B cell (primary cell): ENCODE measurements around the gene CROT. TPM values are rescaled to one million over a fixed set of nuclear protein-coding genes. Genes with fewer than 3 reads are reported as not detected.

ENCODE experiments used
- ATAC-seq: fragments of 200-7000 bp; cut with Tn5 transposase; one replicate; pipeline ENCODE4 v1.10.0; 2021; ENCODE audit warnings: low read depth, mild to moderate bottlenecking, moderate number of reproducible peaks, moderate library complexity
- CTCF ChIA-PET: fragments of 350-600 bp; sonication (Branson Sonifier 250); formaldehyde crosslinking; loops from one replicate; lab custom pipeline; 2021; ENCODE audit warnings: antibody characterized with exemption, inconsistent platforms; lab: Charles Lee
- POLR2A ChIA-PET: fragments of 350-600 bp; sonication (Branson Sonifier 250); formaldehyde crosslinking; loops from one replicate; lab custom pipeline; 2021; ENCODE audit warnings: antibody characterized with exemption; lab: Charles Lee
- DNase-seq: peaks from one replicate; pipeline ENCODE4 v3.0.0; 2013
- H2AFZ ChIP-seq: 2 replicates; pipeline ENCODE4 v1.6.1; 2012; ENCODE audit warnings: mild to moderate bottlenecking, low read depth, low read length; ENCODE audit not compliant: insufficient read depth, poor library complexity, severe bottlenecking
- H3K27ac ChIP-seq, 2 donors: 1 replicate in 1 of 2; 2 replicates in 1 of 2; pipeline ENCODE4 v1.5.1; 2012 to 2013; ENCODE audit warnings: low read length in 2 of 2, mild to moderate bottlenecking in 2 of 2, moderate library complexity in 1 of 2
- H3K27me3 ChIP-seq, 4 experiments: fragments of 200-600 bp in 1 of 4; sonication (generic) in 1 of 4; replicated peaks in 1 of 4; 1 replicate in 2 of 4; 2 replicates in 2 of 4; pipeline versions ENCODE4 v1.6.1 to v1.7.0; 2013 to 2016; ENCODE audit warnings: low read length in 3 of 4, mild to moderate bottlenecking in 2 of 4, mixed read lengths in 1 of 4, moderate library complexity in 1 of 4; ENCODE audit not compliant: insufficient read depth in 4 of 4, control insufficient read depth in 3 of 4; ENCODE audit errors: control extremely low read depth in 1 of 4
- H3K36me3 ChIP-seq, 2 experiments: replicated peaks in 1 of 2; 1 replicate in 1 of 2; 2 replicates in 1 of 2; pipeline versions ENCODE4 v1.6.1 to v1.7.1; 2013; ENCODE audit warnings: low read length in 1 of 2; ENCODE audit not compliant: insufficient read depth in 2 of 2, control insufficient read depth in 1 of 2; ENCODE audit errors: control extremely low read depth in 1 of 2, extremely low read depth in 1 of 2
- H3K4me1 ChIP-seq, 2 donors: fragments of 200-600 bp in 1 of 2; sonication (generic) in 1 of 2; 1 replicate in 1 of 2; 2 replicates in 1 of 2; pipeline versions ENCODE4 v1.5.1 to v1.6.1; 2013 to 2017; ENCODE audit warnings: low read length in 2 of 2; ENCODE audit not compliant: control insufficient read depth in 2 of 2, insufficient read depth in 2 of 2
- H3K4me2 ChIP-seq: replicated peaks from 2 replicates; pipeline ENCODE3; 2012; ENCODE audit warnings: mild to moderate bottlenecking, low read depth, low read length; ENCODE audit not compliant: poor library complexity, severe bottlenecking
- H3K4me3 ChIP-seq, 5 experiments: fragments of 200-600 bp in 1 of 5; sonication (generic) in 1 of 5; 1 replicate in 3 of 5; 2 replicates in 2 of 5; pipeline versions ENCODE4 v1.5.1 to v1.7.0; 2011 to 2016; ENCODE audit warnings: low read length in 4 of 5, mild to moderate bottlenecking in 4 of 5, low read depth in 2 of 5, control low read depth in 1 of 5, moderate library complexity in 1 of 5; ENCODE audit not compliant: insufficient read depth in 1 of 5; ENCODE audit errors: control extremely low read depth in 1 of 5, extremely low read depth in 1 of 5
- H3K79me2 ChIP-seq: fragments of 200-600 bp; sonication (generic); one replicate; pipeline ENCODE4 v1.6.0; 2016; ENCODE audit warnings: low read length; ENCODE audit not compliant: control insufficient read depth, insufficient read depth
- H3K9ac ChIP-seq: fragments of 200-600 bp; sonication (generic); 2 replicates; pipeline ENCODE4 v1.6.1; 2017; ENCODE audit warnings: mild to moderate bottlenecking, low read length, moderate library complexity
- H3K9me3 ChIP-seq, 3 donors: one replicate each; pipeline versions ENCODE4 v1.6.1 to v1.7.1; 2013; ENCODE audit warnings: low read length in 2 of 3; ENCODE audit not compliant: control insufficient read depth in 2 of 3, insufficient read depth in 1 of 3; ENCODE audit errors: control extremely low read depth in 1 of 3
- H4K20me1 ChIP-seq: 2 replicates; pipeline ENCODE4 v1.6.0; 2012; ENCODE audit warnings: mild to moderate bottlenecking, low read length; ENCODE audit not compliant: insufficient read depth, control insufficient read depth, poor library complexity, severe bottlenecking
- H3K27ac Mint-ChIP-seq: one replicate; pipeline ENCODE4 v1.8.0; 2021; ENCODE audit warnings: mixed read lengths
- H3K27me3 Mint-ChIP-seq: one replicate; pipeline ENCODE4 v1.8.0; 2021; ENCODE audit warnings: mixed read lengths
- H3K4me1 Mint-ChIP-seq: one replicate; pipeline ENCODE4 v1.8.0; 2021; ENCODE audit warnings: mixed read lengths
- H3K4me3 Mint-ChIP-seq: one replicate; pipeline ENCODE4 v1.8.0; 2021; ENCODE audit warnings: mixed read lengths
- H3K9me3 Mint-ChIP-seq: one replicate; pipeline ENCODE4 v1.8.0; 2022; ENCODE audit warnings: mixed read lengths; ENCODE audit not compliant: insufficient read depth
- CTCF ChIP-seq: fragments of 200-600 bp; IDR thresholded peaks from one replicate; pipeline ENCODE4 v1.8.0; 2022; ENCODE audit warnings: antibody characterized with exemption, mild to moderate bottlenecking
- EZH2 ChIP-seq: IDR thresholded peaks from 2 replicates; pipeline ENCODE4 v1.6.1; 2012; ENCODE audit warnings: borderline replicate concordance, low read depth, mild to moderate bottlenecking, moderate library complexity, low read length; ENCODE audit not compliant: insufficient read depth, poor library complexity, severe bottlenecking
- WGBS: methylation state at CpG from one replicate; pipeline ENCODE4 v1.1.5; 2013; ENCODE audit warnings: missing lambda C conversion rate; ENCODE audit not compliant: insufficient coverage; 5-methylcytosine and 5-hydroxymethylcytosine counted together
- intact Hi-C: fragments of 100-400 bp; cut with micrococcal nuclease; formaldehyde crosslinking; loops from one replicate; pipeline ENCODE4 v1.10.0; 2022
- polyA plus RNA-seq: library from polyadenylated mRNA; depleted of rRNA; stranded (reverse); fragments of >200 nt; gene quantifications from 2 replicates; pipeline ENCODE4 v1.2.3, GENCODE V29; 2012
- total RNA-seq, 2 donors: library from RNA; stranded (reverse); fragments of 120-200 nt in 1 of 2; gene quantifications; 1 replicate in 1 of 2; 2 replicates in 1 of 2; pipeline versions ENCODE4 v1.2.3 to v1.2.4, GENCODE V29; 2013 to 2022

Gene CROT
- total and polyA plus RNA-seq, 2 donors (not counting 1 experiment from before 2014, with no cell fraction given), result 2.7 to 13.3 TPM

- ATAC-seq (no peak), DNase-seq (no peak)
- ChIA-PET POLR2A (no interaction called here), CTCF (interaction anchor here (1.3 to 1.5 kb wide), 2 partner anchors 35 to 70 kb away, joined by 3 to 4 read pairs; no protein-coding TSS in a partner anchor)
- Mint-ChIP-seq H3K9me3 (no peaks in the 10 kb centered on the region), H3K27me3 (no peaks in the 10 kb centered on the region), H3K27ac (no peak overlapping the region), H3K4me1 (peaks cover 27% of the 10 kb centered on the region), H3K4me3 (no peak overlapping the region)
- peaks cover 21% of the 10 kb centered on the region for H3K79me2 ChIP-seq
- H3K4me2 ChIP-seq, result no peak overlapping the region
- peaks cover 1 to 8% of the 10 kb centered on the region in 2 experiments for H3K36me3 ChIP-seq
- H3K4me1 ChIP-seq, result peaks cover 6 to 15% of the 10 kb centered on the region in 2 donors
- H3K9me3 ChIP-seq, result no peaks in the 10 kb centered on the region
- no peaks in the 10 kb centered on the region for H3K27me3 ChIP-seq
- H3K4me3 ChIP-seq, result no peak overlapping the region
- H4K20me1 ChIP-seq, result no peaks in the 10 kb centered on the region
- TF ChIP-seq EZH2 (no peak), CTCF (no peak)
- H2AFZ ChIP-seq, result no peak overlapping the region
- no CpG with 5 or more reads among the region's 1 CpG for WGBS
- H3K27ac ChIP-seq, result no peak overlapping the region
- H3K9ac ChIP-seq, result no peak overlapping the region
- intact Hi-C loops, result no loop called here
Measured at GRCh38 chr7:87347207-87347606, 1.7 kb downstream of the CROT start.

GRCh38 chr7:87347664-87348063 lies 2.2 kb downstream of the CROT start:
- Mint-ChIP-seq H3K9me3 (no peaks in the 10 kb centered on the region), H3K27me3 (no peaks in the 10 kb centered on the region), H3K27ac (no peak overlapping the region), H3K4me1 (peaks cover 27% of the 10 kb centered on the region), H3K4me3 (no peak overlapping the region)
- peaks cover 18% of the 10 kb centered on the region for H3K79me2 ChIP-seq
- WGBS, result no CpG with 5 or more reads among the region's 2 CpGs
- peaks cover 1 to 8% of the 10 kb centered on the region in 2 experiments for H3K36me3 ChIP-seq
- H2AFZ ChIP-seq, result no peak overlapping the region
- H4K20me1 ChIP-seq, result no peaks in the 10 kb centered on the region
- H3K4me1 ChIP-seq, result peaks cover 6 to 15% of the 10 kb centered on the region in 2 donors
- ATAC-seq, result no peak
- no peak for DNase-seq
- POLR2A ChIA-PET, result no interaction called here
- no peak overlapping the region for H3K4me3 ChIP-seq
- intact Hi-C loops, result no loop called here
- H3K9me3 ChIP-seq, result no peaks in the 10 kb centered on the region
- H3K4me2 ChIP-seq, result no peak overlapping the region
- H3K27ac ChIP-seq, result no peak overlapping the region
- no peak overlapping the region for H3K9ac ChIP-seq
- H3K27me3 ChIP-seq, result no peaks in the 10 kb centered on the region
- CTCF ChIA-PET, result interaction anchor here (1.5 kb wide), 1 partner anchor 35 kb away, joined by 3 read pairs; no protein-coding TSS in a partner anchor
- TF ChIP-seq EZH2 (no peak), CTCF (no peak)
